ENCODE data around the gene PPFIBP1. TPM values are rescaled to one million over a fixed set of nuclear protein-coding genes. Genes with fewer than 3 reads are reported as not detected.

Gene PPFIBP1
- polyA plus RNA-seq, 2 of the 4 experiments (the other 2 are of a cell fraction), result 24.8 to 89.0 TPM

- POLR2A ChIA-PET, result interaction anchor here (1.0 to 3.2 kb wide), 2 partner anchors 14 to 27 kb away, joined by 5 to 43 read pairs; partner anchors contain the start of gene PPFIBP1
- TF ChIP-seq CTCF (IDR thresholded peaks at IDR 0.05), result no peak
- no peak for TF ChIP-seq FOSB (CRISPR knock-in tag; IDR thresholded peaks at IDR 0.05)
- no peak for TF ChIP-seq BCL3 (IDR thresholded peaks at IDR 0.05)
- TF ChIP-seq CHD4 (IDR thresholded peaks at IDR 0.05; ENCODE audit: borderline replicate concordance), result no peak
- no peak for TF ChIP-seq KDM1A (IDR thresholded peaks at IDR 0.05; ENCODE audit: low read depth)
- TF ChIP-seq NPAS2 (CRISPR knock-in tag; IDR thresholded peaks at IDR 0.05; ENCODE audit: borderline replicate concordance), result no peak
- CTCF ChIA-PET, result interaction anchor here (1.3 to 1.5 kb wide), 2 partner anchors 16 to 26 kb away, joined by 3 to 9 read pairs; partner anchors contain the start of gene PPFIBP1
- Histone ChIP-seq H3K9me3 (no peaks in the 10 kb centered on the region), H3K4me2 (peak overlapping the region; percentile 96), H3K4me1 (peaks cover 56% of the 10 kb centered on the region), H3K27ac (peak overlapping the region; percentile 90 to 96), H3K4me3 (no peak overlapping the region)
- FAIRE-seq (no peak), ATAC-seq (no peak), DNase-seq (ENCODE audit: low read depth in 1 of 2, low spot score in 1 of 2) (no peak)
- 87% methylated on average over 4 of the region's 4 CpGs for WGBS (ENCODE audit: missing lambda C conversion rate)
Observed at GRCh38 chr12:27550653-27550975, 26.6 kb downstream of the PPFIBP1 start.

DNA sequence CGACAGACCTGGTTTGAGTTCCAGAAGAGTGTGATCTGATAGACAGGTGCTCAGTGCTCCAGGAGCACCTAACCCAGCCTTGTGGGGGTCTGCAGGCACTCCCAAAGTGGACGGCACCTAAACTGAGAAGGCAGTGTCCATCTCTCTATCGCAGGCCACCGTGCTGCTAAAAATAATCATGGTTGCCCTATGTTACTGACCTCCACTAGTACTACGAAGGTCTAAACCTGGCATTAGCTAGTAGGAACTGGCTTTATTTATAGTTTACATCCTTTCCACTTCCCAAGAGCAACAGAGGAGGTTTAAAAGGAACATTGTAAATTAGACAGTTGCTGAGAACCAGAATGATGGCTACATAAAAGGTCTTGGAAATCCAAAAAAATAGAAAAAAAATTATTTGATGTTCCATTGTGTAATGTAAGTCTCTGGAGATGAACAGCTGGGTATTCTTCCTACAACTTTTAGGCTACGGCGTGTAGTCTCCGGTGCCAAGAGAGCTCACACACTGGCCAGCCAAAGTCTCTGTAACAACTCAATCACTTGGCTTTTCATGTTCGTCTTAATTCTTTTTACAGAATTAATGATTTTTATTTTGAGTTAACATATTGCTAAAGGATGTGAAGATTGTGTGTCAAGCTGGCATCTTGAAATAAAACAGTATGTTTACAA lies 27.3 kb downstream of the PPFIBP1 start:
- 94% methylated on average over 9 of the region's 9 CpGs for WGBS (ENCODE audit: missing lambda C conversion rate)
- peak overlapping the region; percentile 96 for H3K4me2 ChIP-seq
- peak overlapping the region; percentile 90 to 96 for H3K27ac ChIP-seq
- TF ChIP-seq POLR2AphosphoS2 (conservative IDR thresholded peaks at IDR 0.05; ENCODE audit: low read length) (no peak), ZC3H11A (IDR thresholded peaks at IDR 0.05) (no peak), RARB (CRISPR knock-in tag; IDR thresholded peaks at IDR 0.05) (no peak), EHF (CRISPR knock-in tag; IDR thresholded peaks at IDR 0.05) (no peak), TP53 (CRISPR knock-in tag; IDR thresholded peaks at IDR 0.05) (no peak), RAD21 (conservative IDR thresholded peaks at IDR 0.05 in 1 of 2, IDR thresholded peaks at IDR 0.05 in 1 of 2) (no peak), USF2 (IDR thresholded peaks at IDR 0.05) (no peak), ZFP36 (IDR thresholded peaks at IDR 0.05; ENCODE audit: borderline replicate concordance, partially characterized antibody) (no peak)
- peaks cover 63% of the 10 kb centered on the region for H3K4me1 ChIP-seq
- CTCF ChIA-PET, result interaction anchor here (1.1 to 1.3 kb wide), 3 partner anchors 10 to 15 kb away, joined by 3 read pairs; no protein-coding TSS in a partner anchor
- H3K4me3 ChIP-seq, result no peak overlapping the region
- no peaks in the 10 kb centered on the region for H3K9me3 ChIP-seq
- no peak for ATAC-seq
- POLR2A ChIA-PET, result interaction anchor here (3.2 kb wide), 1 partner anchor 27 kb away, joined by 43 read pairs; the partner anchor contains the start of gene PPFIBP1
- FAIRE-seq, result no peak
- no peak for DNase-seq (ENCODE audit: low read depth in 1 of 2, low spot score in 1 of 2)

DNA sequence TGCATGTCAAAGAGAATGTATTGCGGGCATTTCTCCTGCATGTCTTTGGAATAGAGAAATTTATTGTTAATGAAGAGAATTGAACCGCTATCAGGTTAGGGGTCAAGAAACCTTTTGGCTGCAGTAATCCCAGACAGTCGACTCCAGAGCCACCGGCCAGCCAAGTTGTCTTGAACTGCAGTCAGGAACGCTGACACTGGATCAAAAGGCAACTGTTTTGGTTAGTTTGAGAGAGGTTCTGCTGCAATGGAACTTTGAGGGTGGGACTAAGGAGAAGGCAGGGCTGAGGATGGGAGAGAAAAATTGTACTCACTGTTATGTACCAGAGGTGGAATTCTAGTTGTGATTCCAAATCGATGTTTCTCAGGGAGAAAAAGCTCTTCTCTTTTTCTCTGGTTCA lies 28.2 kb downstream of the PPFIBP1 start:
- DNase-seq (ENCODE audit: low read depth in 1 of 2, low spot score in 1 of 2) (no peak), ATAC-seq (no peak), FAIRE-seq (no peak)
- WGBS (ENCODE audit: missing lambda C conversion rate), result 77% methylated on average over 6 of the region's 6 CpGs
- TF ChIP-seq FOXS1 (CRISPR knock-in tag; IDR thresholded peaks at IDR 0.05) (no peak), NFE2L2 (conservative IDR thresholded peaks at IDR 0.05; ENCODE audit: low read length) (no peak), EHF (CRISPR knock-in tag; IDR thresholded peaks at IDR 0.05) (no peak)
- peak overlapping the region in 1 of 2 experiments; percentile 96; a peak in 3 of 6 replicates for H3K27ac ChIP-seq
- no peak overlapping the region for H3K4me3 ChIP-seq
- peaks cover 68% of the 10 kb centered on the region for H3K4me1 ChIP-seq
- H3K9me3 ChIP-seq, result no peaks in the 10 kb centered on the region
- ChIA-PET CTCF (interaction anchor here (1.1 to 1.3 kb wide), 2 partner anchors 9 to 14 kb away, joined by 3 read pairs; no protein-coding TSS in a partner anchor), POLR2A (no interaction called here)
- no peak overlapping the region for H3K4me2 ChIP-seq

Measured in A549 (cell line).